ENCODE results near the gene ZRANB3. TPM values are rescaled to one million over a fixed set of nuclear protein-coding genes. Genes with fewer than 3 reads are reported as not detected.

ZRANB3 gene
- total and polyA plus RNA-seq, 10 donors, result 2.2 to 11.1 (median 6.9) TPM

GRCh38 chr2:135226961-135227360, 304.1 kb downstream of the ZRANB3 start:
- peaks cover 0 to 19% (median 4%) of the 10 kb centered on the region in 6 donors for H3K36me3 ChIP-seq
- H3K4me1 ChIP-seq, result no peaks in the 10 kb centered on the region
- DNase-seq, result no peak
- H3K9me3 ChIP-seq, result peaks cover 0 to 7% (median 3%) of the 10 kb centered on the region in 8 donors
- no peaks in the 10 kb centered on the region for H3K27me3 ChIP-seq (replicated peaks in 1 of 7)
- TF ChIP-seq CTCF (IDR thresholded peaks at IDR 0.05 in 8 of 11, conservative IDR thresholded peaks at IDR 0.05 in 3 of 11), result no peak
- no peak for TF ChIP-seq POLR2A (IDR thresholded peaks at IDR 0.05)
- no peak for TF ChIP-seq POLR2AphosphoS5 (IDR thresholded peaks at IDR 0.05)
- 89 to 94% (median 92%) methylated on average over 1 of the region's 1 CpG for WGBS, 5 donors
- intact Hi-C loops (cut with DNase I; ENCODE audit: low total_unique reads), result no loop called here
- no peak overlapping the region for H3K27ac ChIP-seq
- no peak overlapping the region for H3K4me3 ChIP-seq

GRCh38 chr2:135225781-135226180, 305.2 kb downstream of the ZRANB3 start:
- H3K4me1 ChIP-seq, result no peaks in the 10 kb centered on the region
- H3K27ac ChIP-seq, result no peak overlapping the region
- TF ChIP-seq POLR2A (IDR thresholded peaks at IDR 0.05) (no peak), POLR2AphosphoS5 (IDR thresholded peaks at IDR 0.05) (no peak), CTCF (IDR thresholded peaks at IDR 0.05 in 8 of 11, conservative IDR thresholded peaks at IDR 0.05 in 3 of 11) (no peak)
- intact Hi-C loops (cut with DNase I; ENCODE audit: low total_unique reads), result no loop called here
- no peaks in the 10 kb centered on the region for H3K27me3 ChIP-seq (replicated peaks in 1 of 7)
- no peak overlapping the region for H3K4me3 ChIP-seq
- H3K9me3 ChIP-seq, result no peaks in the 10 kb centered on the region
- no peak for DNase-seq
- H3K36me3 ChIP-seq, result peaks cover 0 to 19% (median 4%) of the 10 kb centered on the region in 6 donors

- H3K9me3 ChIP-seq, result no peaks in the 10 kb centered on the region
- H3K27ac ChIP-seq, result no peak overlapping the region
- no peak for DNase-seq
- H3K27me3 ChIP-seq (replicated peaks in 1 of 7), result no peaks in the 10 kb centered on the region
- intact Hi-C loops (cut with DNase I; ENCODE audit: low total_unique reads), result no loop called here
- H3K4me3 ChIP-seq, result no peak overlapping the region
- WGBS, 5 donors, result 89 to 97% (median 97%) methylated on average over 1 of the region's 1 CpG
- no peaks in the 10 kb centered on the region for H3K4me1 ChIP-seq
- peaks cover 0 to 12% (median 0%) of the 10 kb centered on the region in 6 donors for H3K36me3 ChIP-seq
- no peak for TF ChIP-seq POLR2AphosphoS5 (IDR thresholded peaks at IDR 0.05)
- no peak for TF ChIP-seq CTCF (IDR thresholded peaks at IDR 0.05 in 8 of 11, conservative IDR thresholded peaks at IDR 0.05 in 3 of 11)
- no peak for TF ChIP-seq POLR2A (IDR thresholded peaks at IDR 0.05)
Measured at GRCh38 chr2:135219226-135219625, 311.8 kb downstream of the ZRANB3 start.

- Histone ChIP-seq H3K4me1 (no peaks in the 10 kb centered on the region), H3K27ac (no peak overlapping the region), H3K4me3 (no peak overlapping the region), H3K27me3 (replicated peaks in 1 of 7) (no peaks in the 10 kb centered on the region), H3K9me3 (no peaks in the 10 kb centered on the region), H3K36me3 (peaks cover 0 to 12% (median 0%) of the 10 kb centered on the region in 6 donors)
- TF ChIP-seq CTCF (IDR thresholded peaks at IDR 0.05 in 8 of 11, conservative IDR thresholded peaks at IDR 0.05 in 3 of 11), result no peak
- DNase-seq, result no peak
- 95 to 99% (median 97%) methylated on average over 2 of the region's 2 CpGs for WGBS, 5 donors
- intact Hi-C loops (cut with DNase I; ENCODE audit: low total_unique reads), result no loop called here
Measured at GRCh38 chr2:135218426-135218825, 312.6 kb downstream of the ZRANB3 start.

Data from spleen (tissue), 11 donors.